Right kidney (tissue), 9 donors: ENCODE measurements around the gene DGLUCY.
"Not testable (repeated sequence)": the region's sequence is repeated elsewhere in the genome, so short reads cannot be mapped to it uniquely, and the experiment has no call there.

Experiments used
- DNase-seq: peaks from one replicate; pipeline ENCODE4 v3.0.0-alpha.2; 2016
- long read RNA-seq, 8 donors: transcript quantifications; one replicate each; lab custom pipeline, GENCODE V29; 2026

DGLUCY gene, protein sequence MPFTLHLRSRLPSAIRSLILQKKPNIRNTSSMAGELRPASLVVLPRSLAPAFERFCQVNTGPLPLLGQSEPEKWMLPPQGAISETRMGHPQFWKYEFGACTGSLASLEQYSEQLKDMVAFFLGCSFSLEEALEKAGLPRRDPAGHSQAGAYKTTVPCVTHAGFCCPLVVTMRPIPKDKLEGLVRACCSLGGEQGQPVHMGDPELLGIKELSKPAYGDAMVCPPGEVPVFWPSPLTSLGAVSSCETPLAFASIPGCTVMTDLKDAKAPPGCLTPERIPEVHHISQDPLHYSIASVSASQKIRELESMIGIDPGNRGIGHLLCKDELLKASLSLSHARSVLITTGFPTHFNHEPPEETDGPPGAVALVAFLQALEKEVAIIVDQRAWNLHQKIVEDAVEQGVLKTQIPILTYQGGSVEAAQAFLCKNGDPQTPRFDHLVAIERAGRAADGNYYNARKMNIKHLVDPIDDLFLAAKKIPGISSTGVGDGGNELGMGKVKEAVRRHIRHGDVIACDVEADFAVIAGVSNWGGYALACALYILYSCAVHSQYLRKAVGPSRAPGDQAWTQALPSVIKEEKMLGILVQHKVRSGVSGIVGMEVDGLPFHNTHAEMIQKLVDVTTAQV
- long read RNA-seq, donor 1, partial matches to known transcripts, result 0 of 5 reads
- long read RNA-seq, donor 1, other reads (novel, unspliced or antisense), result 0 of 5 reads
- long read RNA-seq, donor 2, partial matches to known transcripts, result 7 of 12 reads
- long read RNA-seq, donor 2, other reads (novel, unspliced or antisense), result 0 of 12 reads
- long read RNA-seq, donor 3, partial matches to known transcripts, result 0 of 3 reads
- long read RNA-seq, donor 3, other reads (novel, unspliced or antisense), result 0 of 3 reads
- long read RNA-seq, donor 4, partial matches to known transcripts, result 0 of 1 reads
- long read RNA-seq, donor 4, other reads (novel, unspliced or antisense), result 0 of 1 reads
- long read RNA-seq, donor 5, partial matches to known transcripts, result 14 of 17 reads
- long read RNA-seq, donor 5, other reads (novel, unspliced or antisense), result 0 of 17 reads
- long read RNA-seq, donor 6, partial matches to known transcripts, result 0 of 5 reads
- long read RNA-seq, donor 6, other reads (novel, unspliced or antisense), result 0 of 5 reads
- long read RNA-seq, donor 7, result 0 reads
- long read RNA-seq, donor 8, partial matches to known transcripts, result 0 of 2 reads
- long read RNA-seq, donor 8, other reads (novel, unspliced or antisense), result 0 of 2 reads

GRCh38 chr14:91113829-91114078, at the start of gene DGLUCY:
Gene DGLUCY (plus strand): TSS chr14:91114073. CDS start chr14:91160295, 46,222 bp downstream.
- no peak for DNase-seq

GRCh38 chr14:91065266-91065665, 48.6 kb upstream of the DGLUCY start:
- no peak for DNase-seq

DNA sequence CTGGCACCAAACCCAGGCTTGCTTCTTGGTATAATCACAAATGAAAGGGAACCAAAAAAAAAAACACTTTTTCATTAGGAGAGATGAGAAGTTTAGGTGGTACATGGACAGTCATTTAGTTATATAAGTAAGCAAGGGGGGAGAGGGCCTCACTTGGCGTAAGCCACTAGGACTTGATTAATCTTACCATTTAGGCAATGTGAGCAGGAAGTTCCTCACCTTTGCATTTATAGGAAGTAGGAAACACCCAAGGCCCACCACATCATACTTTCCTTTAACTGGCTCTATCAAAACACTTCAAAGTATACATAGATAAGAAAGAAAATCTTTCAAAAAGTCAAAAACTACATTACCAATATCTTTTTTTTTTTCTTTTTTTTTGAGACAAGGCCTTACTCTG, 46.7 kb upstream of the DGLUCY start:
- DNase-seq, result no peak

DNA sequence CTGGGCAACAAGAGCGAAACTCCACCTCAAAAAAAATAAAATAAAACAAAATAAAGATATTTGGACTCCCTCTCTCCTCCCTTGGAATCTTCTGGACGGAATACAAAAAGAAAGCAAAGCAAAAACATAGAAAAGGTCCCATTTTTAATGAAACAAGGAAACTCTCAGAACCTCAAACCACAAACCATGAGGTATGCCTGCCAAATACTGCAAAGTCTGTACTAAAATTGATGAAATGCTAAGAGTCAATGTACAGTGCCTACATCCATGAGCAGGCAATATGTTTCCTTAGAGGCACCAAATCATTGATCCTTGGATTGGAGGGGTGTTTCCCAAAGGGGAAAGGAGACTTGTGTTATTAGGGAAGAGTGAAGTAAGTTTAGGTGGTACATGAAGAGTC, 45.2 kb upstream of the DGLUCY start:
- no peak for DNase-seq

GRCh38 chr14:91070572-91070971, 43.3 kb upstream of the DGLUCY start:
- DNase-seq, result no peak

GRCh38 chr14:91075553-91075952, 38.3 kb upstream of the DGLUCY start:
- no peak for DNase-seq

DNA sequence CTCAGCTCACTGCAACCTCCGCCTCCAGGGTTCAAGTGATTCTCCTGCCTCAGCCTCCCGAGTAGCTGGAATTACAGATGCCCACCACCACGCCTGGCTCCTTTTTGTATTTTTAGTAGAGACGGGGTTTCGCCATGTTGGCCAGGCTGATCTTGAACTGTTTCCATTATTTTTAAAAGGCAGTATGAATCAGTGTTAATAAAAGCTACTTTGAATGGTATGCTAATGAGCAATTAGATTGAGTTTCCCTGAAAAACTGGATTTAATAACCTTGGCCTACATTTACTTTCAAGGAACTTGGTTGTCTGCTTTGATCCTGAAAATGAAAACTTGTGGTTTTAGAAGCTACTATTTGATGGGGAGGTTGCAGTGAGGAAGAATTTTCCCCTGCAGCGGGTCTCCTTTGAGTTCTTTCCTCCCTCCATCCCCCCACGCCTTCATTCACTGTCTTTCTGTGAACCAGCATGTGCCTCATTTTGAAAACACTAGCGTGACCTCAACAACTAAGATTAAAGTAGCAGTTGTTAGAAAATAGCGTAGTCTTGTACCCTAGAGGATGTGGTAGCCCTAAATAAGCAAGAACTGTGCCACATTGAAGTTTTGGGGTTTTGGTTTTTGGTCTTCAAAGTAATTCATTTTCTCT, 35.7 kb upstream of the DGLUCY start:
- DNase-seq, result no peak

DNA sequence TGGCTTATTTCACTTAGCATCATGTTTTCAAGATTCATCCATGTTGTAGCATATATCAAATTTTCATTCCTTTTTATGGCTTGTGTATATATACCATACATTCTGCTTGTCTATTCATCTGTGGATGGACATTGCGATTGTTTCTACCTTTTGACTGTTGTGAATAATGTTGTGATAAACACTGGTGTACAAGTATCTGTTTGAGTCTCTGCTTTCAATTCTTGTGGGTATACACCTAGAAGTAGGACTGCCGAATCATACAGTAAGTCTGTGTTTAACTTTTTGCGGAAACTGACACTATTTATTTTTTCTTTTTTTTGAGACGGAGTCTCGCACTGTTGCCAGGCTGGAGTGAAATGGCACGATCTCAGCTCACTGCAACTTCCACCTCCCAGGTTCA, 33.8 kb upstream of the DGLUCY start:
- no peak for DNase-seq

DNA sequence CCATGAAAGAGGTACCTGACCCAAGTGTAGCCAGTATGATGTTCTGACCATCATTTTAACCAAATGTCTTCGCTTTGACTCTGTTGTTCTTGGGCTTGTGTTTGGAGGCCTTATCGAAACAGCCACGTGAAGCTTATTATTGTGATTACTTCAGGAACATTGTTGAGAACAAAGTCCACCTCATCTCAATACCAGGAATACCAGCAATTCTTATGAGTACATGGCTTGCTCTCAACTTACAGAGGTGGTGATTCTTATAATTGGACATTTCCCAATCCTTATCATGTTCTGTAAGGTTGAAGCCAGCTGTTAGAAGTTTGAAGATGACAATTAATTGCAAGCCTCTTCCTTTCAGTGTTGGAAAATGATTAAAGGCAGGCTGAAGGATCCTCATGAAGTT, 31.6 kb upstream of the DGLUCY start:
- DNase-seq, result no peak

GRCh38 chr14:91084516-91084915, 29.4 kb upstream of the DGLUCY start:
- DNase-seq, result no peak

GRCh38 chr14:91087470-91087869, 26.4 kb upstream of the DGLUCY start:
- DNase-seq, result not testable (repeated sequence)

- DNase-seq, result no peak
These were observed 25.2 kb upstream of the DGLUCY start for GRCh38 chr14:91088585-91089235.

DNA sequence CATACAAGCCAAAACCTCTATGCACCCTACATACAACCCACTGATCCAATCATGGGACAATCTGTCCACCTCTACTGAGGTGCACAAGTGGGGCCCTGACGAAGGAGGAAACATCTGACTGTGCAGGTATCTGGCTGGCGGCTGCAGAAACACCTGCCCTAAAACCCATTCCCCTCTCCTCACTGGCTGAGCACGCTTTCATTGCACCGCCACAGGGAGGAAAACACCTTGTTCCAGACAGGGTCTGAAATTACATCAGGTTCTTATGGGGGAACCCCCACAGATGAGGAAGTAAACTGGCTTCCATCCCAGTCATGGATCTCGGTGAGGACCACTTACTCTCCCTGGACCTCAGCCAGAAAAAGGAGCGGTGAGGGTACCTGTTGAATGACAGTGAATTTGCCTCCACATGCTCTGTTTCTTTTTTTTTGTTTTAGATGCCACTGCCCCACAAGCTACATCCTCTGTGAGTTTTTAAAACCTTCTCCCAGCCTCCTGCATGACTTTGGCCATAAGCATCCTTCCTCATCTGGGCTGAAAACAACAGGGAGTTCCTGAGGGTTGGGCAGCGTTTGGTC, 23.8 kb upstream of the DGLUCY start:
- no peak for DNase-seq

- no peak for DNase-seq
These were observed 23.1 kb upstream of the DGLUCY start for GRCh38 chr14:91090743-91091142.

GRCh38 chr14:91092073-91092472, 21.8 kb upstream of the DGLUCY start:
- DNase-seq, result no peak

DNA sequence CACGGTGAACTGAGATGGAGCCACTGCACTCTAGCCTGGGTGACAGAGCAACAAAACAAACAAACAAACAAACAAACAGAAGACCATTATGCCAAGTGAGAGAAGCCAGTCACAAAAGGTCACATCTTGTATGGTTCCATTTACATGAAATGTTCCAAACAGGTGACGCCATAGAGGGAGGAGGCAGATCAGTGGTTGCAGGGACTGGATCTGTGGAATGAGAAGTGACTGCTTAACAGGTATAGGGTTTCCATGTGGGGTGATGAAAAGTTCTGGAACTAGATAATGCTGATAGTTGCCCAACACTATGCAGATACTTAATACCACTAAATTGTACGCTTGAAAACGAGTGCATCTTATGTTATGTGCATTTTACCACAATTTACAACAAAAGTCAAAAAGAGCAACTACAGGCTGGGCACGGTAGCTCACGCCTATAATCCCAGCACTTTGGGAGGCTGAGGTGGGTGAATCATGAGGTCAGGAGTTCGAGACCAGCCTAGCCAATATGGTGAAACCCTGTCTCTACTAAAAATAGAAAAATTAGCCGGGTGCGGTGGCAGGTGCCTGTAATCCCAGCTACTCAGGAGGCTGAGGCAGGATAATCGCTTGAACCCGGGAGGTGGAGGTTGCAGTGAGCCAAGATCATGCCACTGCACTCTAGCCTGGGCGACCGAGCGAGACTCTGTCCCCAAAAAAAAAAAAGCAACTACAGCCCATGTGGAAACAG, 20.0 kb upstream of the DGLUCY start:
- DNase-seq, result not testable (repeated sequence)

DNA sequence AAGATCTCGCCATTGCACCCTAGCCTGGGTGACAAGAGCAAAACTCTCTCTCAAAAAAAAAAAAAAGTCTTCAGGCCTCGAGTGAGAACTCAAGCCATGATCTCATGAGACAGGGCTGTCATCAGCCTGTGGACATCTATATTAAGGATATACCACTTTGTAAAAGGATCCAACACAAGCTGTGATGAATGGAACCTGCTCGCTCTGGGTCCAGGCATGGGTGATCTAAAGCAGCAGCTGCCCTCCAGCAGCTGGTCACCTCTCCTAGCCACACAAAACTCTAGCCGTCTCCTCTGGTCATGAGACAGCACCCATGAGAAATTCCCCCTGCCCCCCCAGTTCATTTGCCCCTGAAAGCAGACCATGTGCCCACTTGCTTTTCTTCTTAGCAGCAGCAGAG, 19.1 kb upstream of the DGLUCY start:
- DNase-seq, result no peak

DNA sequence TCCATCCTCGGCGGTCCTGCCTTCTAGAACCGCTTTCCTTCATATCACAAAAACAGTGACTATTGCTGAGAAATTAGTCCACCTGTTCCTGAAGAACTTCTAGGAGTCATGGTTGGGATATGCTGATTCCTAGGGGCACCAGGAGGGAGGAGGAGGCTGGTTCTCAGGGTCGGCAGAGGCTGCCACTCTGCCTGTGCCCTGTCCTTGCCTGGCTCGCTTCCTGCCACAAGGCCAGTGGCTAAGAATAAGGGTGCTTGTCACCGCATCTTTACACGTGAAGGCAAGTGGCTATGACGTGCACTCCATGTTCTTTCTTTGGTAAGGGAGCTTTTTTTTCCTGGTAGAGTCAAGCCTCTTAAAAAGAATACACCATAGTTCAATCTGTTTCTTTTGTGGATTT, 18.7 kb upstream of the DGLUCY start:
- DNase-seq, result no peak

DNA sequence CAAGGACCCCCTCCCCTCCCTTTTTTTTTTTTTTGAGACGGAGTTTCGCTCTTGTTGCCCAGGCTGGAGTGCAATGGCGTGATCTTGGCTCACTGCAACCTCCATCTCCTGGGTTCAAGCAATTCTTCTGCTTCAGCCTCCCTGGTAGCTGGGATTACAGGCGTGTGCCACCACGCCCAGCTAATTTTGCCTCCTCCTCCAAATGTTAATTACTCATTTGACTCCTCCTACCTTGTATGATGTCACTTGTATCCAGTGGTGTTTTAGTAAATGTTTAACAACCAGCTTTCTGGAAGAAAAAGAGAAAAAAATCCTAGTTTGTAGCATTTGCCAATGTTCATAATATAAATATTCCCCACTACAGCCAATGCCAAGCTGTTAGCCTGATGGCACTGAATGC, 16.2 kb upstream of the DGLUCY start:
- DNase-seq, result not testable (repeated sequence)

DNA sequence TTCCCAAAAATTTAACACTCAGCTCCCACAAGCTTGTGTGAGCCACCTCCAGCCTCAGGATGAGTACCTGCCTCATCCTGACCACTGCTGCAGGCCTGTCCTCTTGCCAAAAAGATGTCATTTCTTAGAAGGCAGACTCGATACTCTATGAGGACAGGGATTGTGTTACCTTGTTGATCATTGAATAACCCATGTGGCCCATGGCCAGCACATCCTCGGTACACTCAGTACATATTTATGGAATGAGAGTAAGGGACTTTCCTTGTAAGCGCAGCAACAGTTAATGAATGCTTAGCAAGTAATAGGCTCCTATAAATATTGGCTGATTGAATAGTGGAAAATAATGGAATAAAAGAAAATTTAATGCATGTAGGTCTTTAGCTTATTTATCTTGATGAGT, 15.3 kb upstream of the DGLUCY start:
- no peak for DNase-seq

DNA sequence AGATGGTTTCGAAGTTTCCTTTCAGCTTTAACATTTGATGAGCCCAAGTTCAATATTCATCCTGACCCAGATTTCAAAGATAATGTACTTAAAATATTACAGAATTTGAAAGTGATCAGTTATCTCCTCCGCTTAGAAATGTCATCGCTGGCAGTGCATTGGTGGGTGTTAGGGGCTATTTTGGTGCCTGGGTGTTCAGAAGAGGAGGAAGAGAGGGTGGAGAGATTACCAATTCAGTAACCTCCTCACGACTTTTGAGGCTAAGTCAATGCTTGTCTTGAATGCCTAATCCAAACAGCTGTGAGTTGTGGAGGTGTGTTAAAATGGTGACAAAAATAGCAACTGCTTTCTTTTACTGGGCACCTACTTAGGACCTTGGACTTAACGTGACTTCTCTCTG, 13.8 kb upstream of the DGLUCY start:
- DNase-seq, result no peak
